GM13977 (cell line): ENCODE results near the gene MINAR1.
"Not testable (repeated sequence)": the region's sequence is repeated elsewhere in the genome, so short reads cannot be mapped to it uniquely, and the experiment has no call there.

ENCODE experiments used
- DNase-seq: peaks from one replicate; pipeline ENCODE4 v3.0.0; 2012; ENCODE audit warnings: low spot score
- CTCF ChIP-seq: IDR thresholded peaks from 2 replicates; pipeline ENCODE4 v1.5.1; 2012; ENCODE audit warnings: mild to moderate bottlenecking, control low read depth; ENCODE audit not compliant: insufficient read depth; ENCODE audit errors: extremely low read depth, missing control alignments
- in situ Hi-C: fragments of 300-500 bp; cut with MboI; formaldehyde crosslinking; loops from one replicate; pipeline ENCODE4 v1.12.0; 2022; ENCODE audit warnings: low sequenced_read_pairs, low pct_unique_long_range_greater_than_20kb, mixed read lengths, inconsistent platforms; ENCODE audit not compliant: unreplicated experiment

MINAR1 gene

GRCh38 chr15:79416876-79417275, 15.3 kb upstream of the MINAR1 start:
- in situ Hi-C loops, result no loop called here
- no peak for DNase-seq
- no peak for TF ChIP-seq CTCF

GRCh38 chr15:79418693-79419279, 13.3 kb upstream of the MINAR1 start:
- in situ Hi-C loops, result no loop called here
- no peak for DNase-seq
- TF ChIP-seq CTCF, result no peak

- TF ChIP-seq CTCF, result no peak
- in situ Hi-C loops, result no loop called here
- DNase-seq, result no peak
Observed at GRCh38 chr15:79425591-79426295, 6.4 kb upstream of the MINAR1 start.

GRCh38 chr15:79426899-79427298, 5.2 kb upstream of the MINAR1 start:
- DNase-seq, in situ Hi-C loops: not testable (repeated sequence)

GRCh38 chr15:79427781-79428598, 4.1 kb upstream of the MINAR1 start:
- no peak for TF ChIP-seq CTCF
- in situ Hi-C loops, result no loop called here
- no peak for DNase-seq

- in situ Hi-C loops, result no loop called here
- DNase-seq, result no peak
- no peak for TF ChIP-seq CTCF
Observed at GRCh38 chr15:79430901-79431635, 1.1 kb upstream of the MINAR1 start.
